Stimulated activated CD8-positive, alpha-beta memory T cell treated with anti-CD3 and anti-CD28 coated beads, Interleukin-7, amount 100 ng/mL, for 1 hour (primary cell): ENCODE data around the gene FSD1L.
A peak's percentile ranks its signal among the peaks of the same experiment; 100 is the strongest.
"Not testable (repeated sequence)": the region's sequence is repeated elsewhere in the genome, so short reads cannot be mapped to it uniquely, and the experiment has no call there.

ENCODE experiments used
- DNase-seq, 2 donors: peaks; one replicate each; pipeline ENCODE4 v3.0.0-alpha.2; 2020; ENCODE audit warnings: low read depth in 2 of 2

Gene FSD1L

GRCh38 chr9:105557804-105558610 is 110.2 kb downstream of the FSD1L start, which contains the start of gene FKTN:
Gene FKTN (plus strand): TSS chr9:105558131. CDS start chr9:105575033, 16,902 bp downstream.
- peak; percentile 52 to 56 for DNase-seq

- no peak for DNase-seq
These were observed 124.6 kb downstream of the FSD1L start for GRCh38 chr9:105572455-105572854.

- DNase-seq: not testable (repeated sequence)
These were observed 132.1 kb downstream of the FSD1L start for GRCh38 chr9:105579952-105580351.

GRCh38 chr9:105581550-105581949 is 133.7 kb downstream of the FSD1L start:
- DNase-seq: not testable (repeated sequence)

- DNase-seq: no peak
These were observed 145.3 kb downstream of the FSD1L start for GRCh38 chr9:105593145-105593544.
